HepG2 (cell line): ENCODE results near the gene TRIM28. TPM values are rescaled to one million over a fixed set of nuclear protein-coding genes. Genes with fewer than 3 reads are reported as not detected.

Source experiments
- ARNT2 ChIP-seq: sonication (generic); formaldehyde crosslinking; IDR thresholded peaks from 2 replicates; pipeline ENCODE4 v1.8.0; 2022; ENCODE audit warnings: mild to moderate bottlenecking, low read depth, missing genetic modification reagents, moderate library complexity
- BORCS8-MEF2B ChIP-seq: sonication (generic); formaldehyde crosslinking; IDR thresholded peaks from 2 replicates; pipeline ENCODE4 v1.8.0; 2022; ENCODE audit warnings: mild to moderate bottlenecking, missing genetic modification reagents
- HNRNPH1 ChIP-seq: fragments of 200-400 bp; formaldehyde crosslinking; optimal IDR thresholded peaks from 2 replicates; pipeline ENCODE3; 2017; ENCODE audit warnings: mild to moderate bottlenecking, low read depth, low read length
- JUND ChIP-seq: sonication (generic); formaldehyde crosslinking; IDR thresholded peaks from 2 replicates; pipeline ENCODE4 v1.8.0; 2022; ENCODE audit warnings: mild to moderate bottlenecking, missing genetic modification reagents
- KMT2A ChIP-seq: sonication (generic); formaldehyde crosslinking; IDR thresholded peaks from 2 replicates; pipeline ENCODE4 v1.4.0; 2020; ENCODE audit warnings: missing genetic modification reagents
- NONO ChIP-seq, 2 experiments: fragments of 450-650 bp in 1 of 2; sonication (generic) in 1 of 2; formaldehyde crosslinking in 1 of 2; IDR thresholded peaks in 1 of 2; conservative IDR thresholded peaks in 1 of 2; 2 replicates each; pipeline versions ENCODE4 v1.6.1 to v1.8.0; 2017 to 2022; ENCODE audit warnings: mild to moderate bottlenecking in 1 of 2, missing genetic modification reagents in 1 of 2, moderate library complexity in 1 of 2
- PCBP1 ChIP-seq: fragments of 200-400 bp; formaldehyde crosslinking; IDR thresholded peaks from 2 replicates; pipeline ENCODE4 v1.6.1; 2017; ENCODE audit warnings: mild to moderate bottlenecking, low read depth, low read length, borderline replicate concordance
- SP1 ChIP-seq, 2 experiments: fragments of 450-650 bp in 1 of 2; sonication (generic) in 1 of 2; formaldehyde crosslinking in 1 of 2; IDR thresholded peaks; 2 replicates each; pipeline versions ENCODE4 v1.4.0 to v1.6.1; 2016 to 2020; ENCODE audit warnings: missing genetic modification reagents in 1 of 2
- SUZ12 ChIP-seq: fragments of 150-350 bp; IDR thresholded peaks from 2 replicates; pipeline ENCODE4 v1.6.1; 2014; ENCODE audit warnings: low read depth, low read length
- ZFP36 ChIP-seq: fragments of 150-350 bp; IDR thresholded peaks from 2 replicates; pipeline ENCODE4 v1.6.1; 2018; ENCODE audit warnings: borderline replicate concordance, low read length, low read depth; ENCODE audit not compliant: partially characterized antibody
- ZNF12 ChIP-seq: sonication (generic); formaldehyde crosslinking; IDR thresholded peaks from 2 replicates; pipeline ENCODE4 v1.5.0; 2020; ENCODE audit warnings: missing genetic modification reagents
- ZNF616 ChIP-seq: sonication (generic); formaldehyde crosslinking; IDR thresholded peaks from 2 replicates; pipeline ENCODE4 v1.5.0; 2020; ENCODE audit warnings: low read depth, mild to moderate bottlenecking, missing genetic modification reagents
- polyA plus RNA-seq, 8 experiments: library from polyadenylated mRNA; depleted of rRNA in 3 of 8; stranded (reverse) in 7 of 8; unstranded in 1 of 8; fragments of >200 nt; fragmentation: Illumina TruSeq in 4 of 8; extraction: Trizol in 4 of 8; gene quantifications; 2 replicates each; pipeline versions ENCODE4 v1.2.1 to v1.2.3, GENCODE V29; 2011 to 2016; ENCODE audit warnings: low read depth in 4 of 8, missing spikeins in 1 of 8, mixed read lengths in 1 of 8; ENCODE audit not compliant: insufficient read depth in 1 of 8
- total RNA-seq, 5 experiments: library from RNA; depleted of rRNA; stranded (reverse); fragments of >200 nt; fragmentation: Illumina TruSeq; extraction: Trizol; gene quantifications; 2 replicates each; pipeline ENCODE4 v1.2.3, GENCODE V29; 2016; ENCODE audit warnings: low read depth in 1 of 5
- TF ChIP-seq, protein P1 (sequence below): sonication (generic); formaldehyde crosslinking; IDR thresholded peaks from 2 replicates; pipeline ENCODE4 v1.4.0; 2020; ENCODE audit warnings: missing genetic modification reagents
- TF ChIP-seq, protein P2 (sequence below): sonication (generic); formaldehyde crosslinking; IDR thresholded peaks from 2 replicates; pipeline ENCODE4 v1.5.0; 2020; ENCODE audit warnings: mild to moderate bottlenecking, missing genetic modification reagents, borderline replicate concordance
- TF ChIP-seq, protein P3 (sequence below): sonication (generic); formaldehyde crosslinking; IDR thresholded peaks from 2 replicates; pipeline ENCODE4 v1.4.0; 2020; ENCODE audit warnings: missing genetic modification reagents
- TF ChIP-seq, protein P4 (sequence below): sonication (generic); formaldehyde crosslinking; IDR thresholded peaks from 2 replicates; pipeline ENCODE4 v1.5.0; 2020; ENCODE audit warnings: missing genetic modification reagents, mild to moderate bottlenecking, borderline replicate concordance
- TF ChIP-seq, protein P5 (sequence below): sonication (generic); formaldehyde crosslinking; IDR thresholded peaks from 2 replicates; pipeline ENCODE4 v1.5.1; 2020; ENCODE audit warnings: missing genetic modification reagents, mild to moderate bottlenecking, borderline replicate concordance

Gene TRIM28
- total and polyA plus RNA-seq, 2 of the 13 experiments (the other 11 are each of a cell fraction or from before 2014, with no cell fraction given): 361 to 439 TPM

DNA sequence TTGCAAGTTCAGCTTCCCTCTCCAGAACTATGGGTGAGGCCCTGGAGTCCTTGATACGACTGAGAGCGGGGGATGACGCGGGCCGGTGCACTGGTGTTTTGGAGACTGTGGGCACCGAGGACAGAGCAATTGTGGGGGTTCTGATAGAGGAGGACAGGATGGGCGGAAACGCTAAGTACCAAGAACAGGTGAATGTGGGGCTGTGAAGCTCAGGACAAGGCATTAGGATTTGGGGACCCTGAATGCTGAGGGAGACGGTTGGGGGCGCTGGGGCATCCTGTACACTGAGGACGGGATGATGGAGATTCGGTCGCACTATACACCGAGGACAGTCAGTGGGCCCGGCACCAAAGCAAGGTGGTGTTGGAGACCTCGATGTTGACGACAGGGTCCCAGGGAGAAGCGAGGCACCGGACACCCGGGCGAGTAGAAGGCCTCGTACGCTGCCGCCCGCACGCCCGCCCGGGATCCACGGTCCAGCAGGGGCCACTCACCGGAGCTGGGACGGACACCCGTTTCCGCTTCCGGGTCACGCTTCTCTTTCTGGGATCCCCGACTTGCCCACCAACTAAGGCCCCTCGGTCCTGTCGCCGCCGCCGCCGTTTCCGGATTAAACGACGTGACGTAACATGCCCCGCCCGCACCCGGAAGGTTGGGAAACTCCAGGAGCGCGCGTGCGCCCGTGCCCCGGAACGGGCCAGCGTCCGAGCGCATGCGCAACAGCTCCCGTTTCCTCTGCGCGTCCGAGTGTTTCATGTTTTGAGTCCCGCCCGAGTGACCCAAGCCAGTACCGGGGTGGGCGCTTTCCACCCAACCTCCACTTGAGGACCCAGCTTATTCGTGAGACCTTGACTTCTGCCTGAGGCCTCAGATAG is 10.9 kb downstream of the TRIM28 start, which contains the start of gene CHMP2A (continued):
- TF ChIP-seq, protein P1, sequence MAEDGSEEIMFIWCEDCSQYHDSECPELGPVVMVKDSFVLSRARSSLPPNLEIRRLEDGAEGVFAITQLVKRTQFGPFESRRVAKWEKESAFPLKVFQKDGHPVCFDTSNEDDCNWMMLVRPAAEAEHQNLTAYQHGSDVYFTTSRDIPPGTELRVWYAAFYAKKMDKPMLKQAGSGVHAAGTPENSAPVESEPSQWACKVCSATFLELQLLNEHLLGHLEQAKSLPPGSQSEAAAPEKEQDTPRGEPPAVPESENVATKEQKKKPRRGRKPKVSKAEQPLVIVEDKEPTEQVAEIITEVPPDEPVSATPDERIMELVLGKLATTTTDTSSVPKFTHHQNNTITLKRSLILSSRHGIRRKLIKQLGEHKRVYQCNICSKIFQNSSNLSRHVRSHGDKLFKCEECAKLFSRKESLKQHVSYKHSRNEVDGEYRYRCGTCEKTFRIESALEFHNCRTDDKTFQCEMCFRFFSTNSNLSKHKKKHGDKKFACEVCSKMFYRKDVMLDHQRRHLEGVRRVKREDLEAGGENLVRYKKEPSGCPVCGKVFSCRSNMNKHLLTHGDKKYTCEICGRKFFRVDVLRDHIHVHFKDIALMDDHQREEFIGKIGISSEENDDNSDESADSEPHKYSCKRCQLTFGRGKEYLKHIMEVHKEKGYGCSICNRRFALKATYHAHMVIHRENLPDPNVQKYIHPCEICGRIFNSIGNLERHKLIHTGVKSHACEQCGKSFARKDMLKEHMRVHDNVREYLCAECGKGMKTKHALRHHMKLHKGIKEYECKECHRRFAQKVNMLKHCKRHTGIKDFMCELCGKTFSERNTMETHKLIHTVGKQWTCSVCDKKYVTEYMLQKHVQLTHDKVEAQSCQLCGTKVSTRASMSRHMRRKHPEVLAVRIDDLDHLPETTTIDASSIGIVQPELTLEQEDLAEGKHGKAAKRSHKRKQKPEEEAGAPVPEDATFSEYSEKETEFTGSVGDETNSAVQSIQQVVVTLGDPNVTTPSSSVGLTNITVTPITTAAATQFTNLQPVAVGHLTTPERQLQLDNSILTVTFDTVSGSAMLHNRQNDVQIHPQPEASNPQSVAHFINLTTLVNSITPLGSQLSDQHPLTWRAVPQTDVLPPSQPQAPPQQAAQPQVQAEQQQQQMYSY: no peak
- TF ChIP-seq BORCS8-MEF2B (CRISPR knock-in tag) (0 out of 2 replicates have a peak, but pooled peaks have one; percentile 3), JUND (CRISPR knock-in tag) (no peak), ZNF12 (CRISPR knock-in tag) (no peak), PCBP1 (no peak), NONO (IDR thresholded peaks at IDR 0.05) (no peak), NONO (CRISPR knock-in tag; conservative IDR thresholded peaks at IDR 0.05) (peak; percentile 71), ARNT2 (CRISPR knock-in tag) (peak; percentile 82), ZNF616 (CRISPR knock-in tag) (no peak), HNRNPH1 (no peak), SP1 (IDR thresholded peaks at IDR 0.05) (no peak), SP1 (CRISPR knock-in tag; IDR thresholded peaks at IDR 0.05) (no peak), KMT2A (CRISPR knock-in tag) (no peak), SUZ12 (no peak), ZFP36 (no peak)
- TF ChIP-seq, protein P2, sequence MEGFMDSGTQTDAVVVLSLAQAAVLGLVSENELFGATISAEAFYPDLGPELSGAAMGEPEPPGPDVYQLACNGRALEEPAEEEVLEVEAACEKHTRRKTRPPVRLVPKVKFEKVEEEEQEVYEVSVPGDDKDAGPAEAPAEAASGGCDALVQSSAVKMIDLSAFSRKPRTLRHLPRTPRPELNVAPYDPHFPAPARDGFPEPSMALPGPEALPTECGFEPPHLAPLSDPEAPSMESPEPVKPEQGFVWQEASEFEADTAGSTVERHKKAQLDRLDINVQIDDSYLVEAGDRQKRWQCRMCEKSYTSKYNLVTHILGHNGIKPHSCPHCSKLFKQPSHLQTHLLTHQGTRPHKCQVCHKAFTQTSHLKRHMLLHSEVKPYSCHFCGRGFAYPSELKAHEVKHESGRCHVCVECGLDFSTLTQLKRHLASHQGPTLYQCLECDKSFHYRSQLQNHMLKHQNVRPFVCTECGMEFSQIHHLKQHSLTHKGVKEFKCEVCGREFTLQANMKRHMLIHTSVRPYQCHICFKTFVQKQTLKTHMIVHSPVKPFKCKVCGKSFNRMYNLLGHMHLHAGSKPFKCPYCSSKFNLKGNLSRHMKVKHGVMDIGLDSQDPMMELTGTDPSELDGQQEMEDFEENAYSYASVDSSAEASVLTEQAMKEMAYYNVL (CRISPR knock-in tag): no peak
- TF ChIP-seq, protein P3, sequence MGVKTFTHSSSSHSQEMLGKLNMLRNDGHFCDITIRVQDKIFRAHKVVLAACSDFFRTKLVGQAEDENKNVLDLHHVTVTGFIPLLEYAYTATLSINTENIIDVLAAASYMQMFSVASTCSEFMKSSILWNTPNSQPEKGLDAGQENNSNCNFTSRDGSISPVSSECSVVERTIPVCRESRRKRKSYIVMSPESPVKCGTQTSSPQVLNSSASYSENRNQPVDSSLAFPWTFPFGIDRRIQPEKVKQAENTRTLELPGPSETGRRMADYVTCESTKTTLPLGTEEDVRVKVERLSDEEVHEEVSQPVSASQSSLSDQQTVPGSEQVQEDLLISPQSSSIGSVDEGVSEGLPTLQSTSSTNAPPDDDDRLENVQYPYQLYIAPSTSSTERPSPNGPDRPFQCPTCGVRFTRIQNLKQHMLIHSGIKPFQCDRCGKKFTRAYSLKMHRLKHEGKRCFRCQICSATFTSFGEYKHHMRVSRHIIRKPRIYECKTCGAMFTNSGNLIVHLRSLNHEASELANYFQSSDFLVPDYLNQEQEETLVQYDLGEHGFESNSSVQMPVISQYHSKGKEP (CRISPR knock-in tag): no peak
- TF ChIP-seq, protein P4, sequence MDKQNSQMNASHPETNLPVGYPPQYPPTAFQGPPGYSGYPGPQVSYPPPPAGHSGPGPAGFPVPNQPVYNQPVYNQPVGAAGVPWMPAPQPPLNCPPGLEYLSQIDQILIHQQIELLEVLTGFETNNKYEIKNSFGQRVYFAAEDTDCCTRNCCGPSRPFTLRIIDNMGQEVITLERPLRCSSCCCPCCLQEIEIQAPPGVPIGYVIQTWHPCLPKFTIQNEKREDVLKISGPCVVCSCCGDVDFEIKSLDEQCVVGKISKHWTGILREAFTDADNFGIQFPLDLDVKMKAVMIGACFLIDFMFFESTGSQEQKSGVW (CRISPR knock-in tag): no peak
- TF ChIP-seq, protein P5, sequence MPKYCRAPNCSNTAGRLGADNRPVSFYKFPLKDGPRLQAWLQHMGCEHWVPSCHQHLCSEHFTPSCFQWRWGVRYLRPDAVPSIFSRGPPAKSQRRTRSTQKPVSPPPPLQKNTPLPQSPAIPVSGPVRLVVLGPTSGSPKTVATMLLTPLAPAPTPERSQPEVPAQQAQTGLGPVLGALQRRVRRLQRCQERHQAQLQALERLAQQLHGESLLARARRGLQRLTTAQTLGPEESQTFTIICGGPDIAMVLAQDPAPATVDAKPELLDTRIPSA (CRISPR knock-in tag): no peak
